Common myeloid progenitor, CD34-positive (primary cell): Measurements from ENCODE around the gene PIP4K2C.

Source experiments
- CTCF ChIA-PET: fragments of 350-600 bp; sonication (Branson Sonifier 250); formaldehyde crosslinking; loops from one replicate; lab custom pipeline; 2021; ENCODE audit warnings: antibody characterized with exemption; lab: Charles Lee
- POLR2A ChIA-PET: fragments of 350-600 bp; sonication (Branson Sonifier 250); formaldehyde crosslinking; loops from one replicate; lab custom pipeline; 2021; ENCODE audit warnings: antibody characterized with exemption; lab: Charles Lee
- DNase-seq, 3 donors: peaks; one replicate each; pipeline versions ENCODE4 v3.0.0 to v3.0.0-alpha.2; 2013
- H3K27ac ChIP-seq, 2 experiments: 1 replicate in 1 of 2; 2 replicates in 1 of 2; pipeline ENCODE4 v1.7.0; 2013; ENCODE audit warnings: inconsistent platforms in 2 of 2, low read length in 2 of 2, mild to moderate bottlenecking in 2 of 2, low read depth in 1 of 2, moderate library complexity in 1 of 2; ENCODE audit not compliant: severe bottlenecking in 2 of 2, insufficient read depth in 1 of 2, poor library complexity in 1 of 2
- H3K27me3 ChIP-seq, 5 experiments: replicated peaks in 2 of 5; 1 replicate in 3 of 5; 2 replicates in 2 of 5; pipeline versions ENCODE4 v1.6.1 to v1.7.0; 2013; ENCODE audit warnings: low read length in 4 of 5, mild to moderate bottlenecking in 2 of 5, moderate library complexity in 2 of 5, inconsistent platforms in 1 of 5; ENCODE audit not compliant: insufficient read depth in 5 of 5, control insufficient read depth in 4 of 5
- H3K36me3 ChIP-seq, 4 experiments: 1 replicate in 2 of 4; 2 replicates in 2 of 4; pipeline versions ENCODE4 v1.6.1 to v1.7.0; 2013; ENCODE audit warnings: low read length in 3 of 4, control low read depth in 1 of 4, mild to moderate bottlenecking in 1 of 4; ENCODE audit not compliant: control insufficient read depth in 4 of 4, insufficient read depth in 4 of 4
- H3K4me1 ChIP-seq, 4 experiments: 1 replicate in 3 of 4; 2 replicates in 1 of 4; pipeline versions ENCODE4 v1.6.1 to v1.7.1; 2013; ENCODE audit warnings: low read length in 3 of 4, mild to moderate bottlenecking in 3 of 4, control low read depth in 1 of 4, inconsistent platforms in 1 of 4, moderate library complexity in 1 of 4; ENCODE audit not compliant: control insufficient read depth in 4 of 4, insufficient read depth in 4 of 4; ENCODE audit errors: control extremely low read depth in 1 of 4
- H3K4me3 ChIP-seq, 7 experiments: 1 replicate in 4 of 7; 2 replicates in 3 of 7; pipeline versions ENCODE4 v1.5.1 to v1.7.0; 2013; ENCODE audit warnings: mild to moderate bottlenecking in 7 of 7, low read length in 6 of 7, moderate library complexity in 6 of 7, inconsistent platforms in 2 of 7, low read depth in 2 of 7, control low read depth in 1 of 7; ENCODE audit not compliant: insufficient read depth in 4 of 7, control insufficient read depth in 1 of 7; ENCODE audit errors: extremely low read depth in 1 of 7
- H3K9me3 ChIP-seq, 5 experiments: 1 replicate in 4 of 5; 2 replicates in 1 of 5; pipeline versions ENCODE4 v1.6.1 to v1.7.1; 2013; ENCODE audit warnings: low read length in 4 of 5, mild to moderate bottlenecking in 2 of 5, inconsistent platforms in 1 of 5, low read depth in 1 of 5, moderate library complexity in 1 of 5; ENCODE audit not compliant: control insufficient read depth in 4 of 5, insufficient read depth in 2 of 5; ENCODE audit errors: control extremely low read depth in 1 of 5
- WGBS: methylation state at CpG from one replicate; pipeline ENCODE4 v1.1.5; 2013; ENCODE audit not compliant: insufficient coverage; 5-methylcytosine and 5-hydroxymethylcytosine counted together

The PIP4K2C gene

GRCh38 chr12:57590479-57590863 is 521 bp upstream of the PIP4K2C start:
- Histone ChIP-seq H3K27me3 (peaks cover 0 to 8% (median 4%) of the 10 kb centered on the region in 5 experiments), H3K4me1 (peaks cover 5 to 22% (median 14%) of the 10 kb centered on the region in 4 experiments), H3K27ac (peak overlapping the region in 1 of 2 experiments; percentile 66), H3K4me3 (peak overlapping the region; percentile 64 to 91 (median 84)), H3K36me3 (peaks cover 0 to 5% (median 2%) of the 10 kb centered on the region in 4 experiments), H3K9me3 (no peaks in the 10 kb centered on the region)
- ChIA-PET POLR2A (no interaction called here), CTCF (interaction anchor here (0.6 to 2.9 kb wide), 6 partner anchors 10 to 1678 kb away, joined by 3 to 10 read pairs (median 3); no protein-coding TSS in a partner anchor)
- WGBS, result no CpG with 5 or more reads among the region's 2 CpGs
- no peak for DNase-seq

- ChIA-PET POLR2A (no interaction called here), CTCF (interaction anchor here (1.0 to 3.7 kb wide), 8 partner anchors 9 to 165 kb away, joined by 3 to 37 read pairs (median 6); no protein-coding TSS in a partner anchor)
- peaks cover 0 to 6% (median 4%) of the 10 kb centered on the region in 5 experiments for H3K27me3 ChIP-seq
- peaks cover 4 to 18% (median 8%) of the 10 kb centered on the region in 4 experiments for H3K36me3 ChIP-seq
- peaks cover 5 to 22% (median 14%) of the 10 kb centered on the region in 4 experiments for H3K4me1 ChIP-seq
- WGBS, result 91% methylated on average over 7 of the region's 10 CpGs
- H3K4me3 ChIP-seq, result peak overlapping the region; percentile 64 to 91 (median 84)
- peak overlapping the region in 1 of 2 experiments; percentile 66 for H3K27ac ChIP-seq
- DNase-seq, result no peak
- no peaks in the 10 kb centered on the region for H3K9me3 ChIP-seq
Observed at GRCh38 chr12:57591782-57592325, 862 bp downstream of the PIP4K2C start.

- H3K27ac ChIP-seq, result no peak overlapping the region
Observed at GRCh38 chr12:57592551-57593165, 1.7 kb downstream of the PIP4K2C start.

GRCh38 chr12:57593187-57593586 is 2.2 kb downstream of the PIP4K2C start:
- no CpG with 5 or more reads among the region's 4 CpGs for WGBS
- no peak overlapping the region for H3K27ac ChIP-seq
- H3K4me1 ChIP-seq, result peaks cover 5 to 22% (median 14%) of the 10 kb centered on the region in 4 experiments
- peaks cover 0 to under 1% (median 0%) of the 10 kb centered on the region in 5 experiments for H3K27me3 ChIP-seq
- peaks cover 8 to 24% (median 10%) of the 10 kb centered on the region in 4 experiments for H3K36me3 ChIP-seq
- no peak overlapping the region for H3K4me3 ChIP-seq
- no peak for DNase-seq
- H3K9me3 ChIP-seq, result no peaks in the 10 kb centered on the region
- CTCF ChIA-PET, result interaction anchor here (0.7 to 3.7 kb wide), 13 partner anchors 10 to 135 kb away, joined by 3 to 37 read pairs (median 4); partner anchors contain the start of gene B4GALNT1
- POLR2A ChIA-PET, result interaction anchor here (0.6 kb wide), 1 partner anchor 19 kb away, joined by 3 read pairs; no protein-coding TSS in a partner anchor

More at GRCh38 chr12:57592551-57593165, 1.7 kb downstream of the PIP4K2C start:
- no peak for DNase-seq
- H3K36me3 ChIP-seq, result peaks cover 8 to 21% (median 8%) of the 10 kb centered on the region in 4 experiments
- H3K27me3 ChIP-seq, result peaks cover 0 to 2% (median 0%) of the 10 kb centered on the region in 5 experiments
- H3K4me3 ChIP-seq, result no peak overlapping the region
- ChIA-PET CTCF (interaction anchor here (0.7 to 3.7 kb wide), 16 partner anchors 8 to 164 kb away, joined by 3 to 37 read pairs (median 4); partner anchors contain the start of gene B4GALNT1), POLR2A (interaction anchor here (0.6 kb wide), 1 partner anchor 19 kb away, joined by 3 read pairs; no protein-coding TSS in a partner anchor)
- 100% methylated on average over 1 of the region's 2 CpGs for WGBS
- peaks cover 5 to 22% (median 14%) of the 10 kb centered on the region in 4 experiments for H3K4me1 ChIP-seq
- no peaks in the 10 kb centered on the region for H3K9me3 ChIP-seq

- Histone ChIP-seq H3K36me3 (peaks cover 21 to 59% (median 31%) of the 10 kb centered on the region in 4 experiments), H3K27ac (no peak overlapping the region), H3K9me3 (no peaks in the 10 kb centered on the region), H3K4me1 (peaks cover 0 to 19% (median 6%) of the 10 kb centered on the region in 4 experiments), H3K27me3 (peaks cover 0 to 4% (median 0%) of the 10 kb centered on the region in 5 experiments), H3K4me3 (no peak overlapping the region)
- WGBS, result no CpG with 5 or more reads among the region's 2 CpGs
- no peak for DNase-seq
- CTCF ChIA-PET, result interaction anchor here (0.9 to 4.8 kb wide), 7 partner anchors 8 to 42 kb away, joined by 3 to 34 read pairs (median 4); no protein-coding TSS in a partner anchor
- POLR2A ChIA-PET, result no interaction called here
Observed at GRCh38 chr12:57600395-57600794, 9.4 kb downstream of the PIP4K2C start.

- DNase-seq, result no peak
- Histone ChIP-seq H3K27me3 (peaks cover 0 to 7% (median 0%) of the 10 kb centered on the region in 5 experiments), H3K4me3 (no peak overlapping the region), H3K4me1 (peaks cover 0 to 21% (median 6%) of the 10 kb centered on the region in 4 experiments), H3K9me3 (no peaks in the 10 kb centered on the region), H3K27ac (no peak overlapping the region), H3K36me3 (peaks cover 13 to 50% (median 26%) of the 10 kb centered on the region in 4 experiments)
- ChIA-PET CTCF (interaction anchor here (0.6 to 1.7 kb wide), 2 partner anchors 10 to 19 kb away, joined by 3 to 9 read pairs; no protein-coding TSS in a partner anchor), POLR2A (no interaction called here)
Observed at GRCh38 chr12:57602544-57602943, 11.6 kb downstream of the PIP4K2C start.
